ENCODE results near the gene MYO15B. TPM values are rescaled to one million over a fixed set of nuclear protein-coding genes. Genes with fewer than 3 reads are reported as not detected.
A peak's percentile ranks its signal among the peaks of the same experiment; 100 is the strongest.

Gene MYO15B
- total and polyA plus RNA-seq, 2 of the 13 experiments (the other 11 are each of a cell fraction or from before 2014, with no cell fraction given): 2.8 to 8.1 TPM

DNA sequence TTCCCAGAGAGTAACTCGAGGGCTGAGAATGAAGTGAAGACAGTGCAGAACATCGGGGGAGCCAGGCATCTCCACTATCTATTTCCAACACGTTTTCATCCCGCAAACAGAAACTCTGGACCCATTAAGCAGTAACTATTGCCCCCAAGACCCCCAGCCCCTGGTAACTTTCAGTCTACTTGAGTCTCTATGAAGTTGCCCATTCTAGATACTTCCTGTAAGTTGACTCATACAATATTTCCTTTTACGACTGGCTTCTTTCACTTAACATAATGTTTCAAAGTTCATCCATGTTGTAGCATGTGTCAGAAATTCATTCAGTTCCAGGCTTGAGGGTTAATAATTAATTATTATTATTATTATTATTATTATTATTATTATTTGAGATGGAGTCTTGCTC is 19.5 kb downstream of the MYO15B start (continued):
- TF ChIP-seq KMT2B (CRISPR knock-in tag; IDR thresholded peaks at IDR 0.05) (no peak), ZNF7 (CRISPR knock-in tag; IDR thresholded peaks at IDR 0.05) (no peak)
- TF ChIP-seq, protein P1, sequence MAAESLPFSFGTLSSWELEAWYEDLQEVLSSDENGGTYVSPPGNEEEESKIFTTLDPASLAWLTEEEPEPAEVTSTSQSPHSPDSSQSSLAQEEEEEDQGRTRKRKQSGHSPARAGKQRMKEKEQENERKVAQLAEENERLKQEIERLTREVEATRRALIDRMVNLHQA (CRISPR knock-in tag; IDR thresholded peaks at IDR 0.05): no peak

DNA sequence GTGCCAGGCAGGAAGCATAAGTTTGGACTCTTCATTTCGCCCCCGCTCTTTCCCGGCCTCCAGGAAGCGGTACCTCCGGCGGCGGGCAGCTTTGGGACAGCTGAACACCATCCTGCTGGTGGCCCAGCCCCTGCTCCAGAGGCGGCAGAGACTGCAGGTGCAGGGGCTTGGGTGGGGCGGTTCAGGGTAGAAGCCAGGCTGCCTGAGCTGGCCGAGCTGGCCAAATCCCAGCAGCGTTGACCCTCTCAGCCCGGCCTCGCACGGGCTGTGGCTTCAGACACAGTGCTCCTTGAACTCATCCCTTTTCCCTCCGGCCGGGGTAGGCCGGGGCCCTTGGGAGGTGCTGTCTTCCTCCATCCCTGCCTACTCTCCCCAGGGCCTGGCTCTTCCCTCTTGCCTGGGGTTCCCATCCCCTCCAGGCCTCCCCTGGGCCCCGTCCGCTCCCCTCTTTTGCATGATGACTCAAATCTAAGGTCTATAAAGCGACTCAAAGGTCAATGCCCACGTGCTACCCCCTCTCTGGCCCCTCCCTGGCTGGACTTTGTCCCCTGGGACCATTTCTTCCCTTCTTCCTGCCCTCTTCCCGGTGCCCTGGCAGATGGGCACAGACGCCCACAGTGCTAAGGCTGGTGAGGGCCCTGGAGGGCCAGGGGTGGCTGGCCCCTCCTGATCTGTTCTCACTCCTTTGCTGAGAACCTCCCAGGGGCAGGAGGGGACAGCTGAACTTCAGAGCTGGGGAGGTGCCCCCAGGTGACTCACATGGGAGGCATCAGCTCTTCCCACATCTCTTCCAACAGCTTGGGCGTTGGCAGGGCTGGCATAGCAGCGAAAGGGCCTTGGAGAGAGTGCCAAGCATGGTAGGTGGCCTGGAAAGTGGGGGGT is 22.7 kb downstream of the MYO15B start:
- H3K79me2 ChIP-seq (ENCODE audit: insufficient read depth, low read length): no peaks in the 10 kb centered on the region
- peaks cover 51% of the 10 kb centered on the region for H3K4me1 ChIP-seq (ENCODE audit: insufficient read depth, low read length)
- 2% methylated on average over 21 of the region's 25 CpGs for WGBS (ENCODE audit: low lambda C conversion rate)
- in situ Hi-C loops (cut with HindIII; ENCODE audit: extremely low pct_ligation_motif_present, low pct_unique_long_range_greater_than_20kb) (loop anchor here (10.0 kb wide), 1 partner anchor 144 kb away; no protein-coding TSS in a partner anchor), intact Hi-C loops (cut with micrococcal nuclease; ENCODE audit: unreplicated experiment) (loop anchor here (5.0 kb wide), 1 partner anchor 142 kb away; no protein-coding TSS in a partner anchor)
- no peaks in the 10 kb centered on the region for H4K20me1 ChIP-seq (ENCODE audit: insufficient read depth, low read length)
- ATAC-seq: peak; percentile 60
- no peak for FAIRE-seq
- CTCF ChIA-PET (ENCODE audit: low intra/inter-chr PET ratio, low total read pairs): interaction anchor here (1.5 kb wide), 1 partner anchor 9 kb away, joined by 4 read pairs; no protein-coding TSS in a partner anchor
- H3K4me2 ChIP-seq (ENCODE audit: low read depth, low read length): peak overlapping the region; percentile 91
- peaks cover 0 to 2% of the 10 kb centered on the region in 2 experiments; a peak in 1 of 5 replicates for H3K27me3 ChIP-seq (ENCODE audit: control insufficient read depth in 1 of 2, insufficient read depth in 2 of 2, low read length in 2 of 2)
- H3K9me3 ChIP-seq (ENCODE audit: low read length): no peaks in the 10 kb centered on the region
- peak overlapping the region; percentile 46 to 73 (median 46) for H3K4me3 ChIP-seq (replicated peaks in 1 of 3; ENCODE audit: insufficient read depth in 1 of 3, low read depth in 2 of 3, low read length in 3 of 3)
- H3K9ac ChIP-seq (ENCODE audit: insufficient read depth, low read depth, low read length): peak overlapping the region; percentile 55; the same call in 1 of the 2 replicates
- no TSS peak for BruUV-seq (replicated peaks)
- POLR2A ChIA-PET: interaction anchor here (0.6 to 3.3 kb wide), 16 partner anchors 8 to 170 kb away, joined by 3 to 40 read pairs (median 6); partner anchors contain the start of genes SMIM5, TMEM94 and TSEN54
- no peak overlapping the region for H3K27ac ChIP-seq (ENCODE audit: extremely low read length, insufficient read depth, low read length)
- DNase-seq (ENCODE audit: low spot score): peak; percentile 56
- no peaks in the 10 kb centered on the region for H3K36me3 ChIP-seq (replicated peaks in 1 of 2; ENCODE audit: control insufficient read depth in 1 of 2, insufficient read depth in 2 of 2, low read length in 2 of 2)
- no peak overlapping the region for H2AFZ ChIP-seq (ENCODE audit: low read length)
- no peak for TF ChIP-seq ZNF225 (CRISPR knock-in tag; IDR thresholded peaks at IDR 0.05)
- no peak for TF ChIP-seq ZFYVE20 (CRISPR knock-in tag; IDR thresholded peaks at IDR 0.05; ENCODE audit: borderline replicate concordance, low read depth)
- no peak for TF ChIP-seq NR3C1 (CRISPR knock-in tag; IDR thresholded peaks at IDR 0.05)
- no peak for TF ChIP-seq GATA4 (IDR thresholded peaks at IDR 0.05; ENCODE audit: borderline replicate concordance, low read depth)
- TF ChIP-seq ZNF136 (CRISPR knock-in tag; IDR thresholded peaks at IDR 0.05; ENCODE audit: low read depth): no peak
- no peak for TF ChIP-seq SMAD1 (CRISPR knock-in tag; IDR thresholded peaks at IDR 0.05; ENCODE audit: borderline replicate concordance, low read depth)
- no peak for TF ChIP-seq TBX3 (IDR thresholded peaks at IDR 0.05; ENCODE audit: borderline replicate concordance)
- TF ChIP-seq SOX6 (IDR thresholded peaks at IDR 0.05): no peak
- TF ChIP-seq SOX6 (CRISPR knock-in tag; IDR thresholded peaks at IDR 0.05): peak; percentile 39; the same call in 1 of the 2 replicates
- no peak for TF ChIP-seq ZNF251 (CRISPR knock-in tag; IDR thresholded peaks at IDR 0.05)
- TF ChIP-seq, protein P2, sequence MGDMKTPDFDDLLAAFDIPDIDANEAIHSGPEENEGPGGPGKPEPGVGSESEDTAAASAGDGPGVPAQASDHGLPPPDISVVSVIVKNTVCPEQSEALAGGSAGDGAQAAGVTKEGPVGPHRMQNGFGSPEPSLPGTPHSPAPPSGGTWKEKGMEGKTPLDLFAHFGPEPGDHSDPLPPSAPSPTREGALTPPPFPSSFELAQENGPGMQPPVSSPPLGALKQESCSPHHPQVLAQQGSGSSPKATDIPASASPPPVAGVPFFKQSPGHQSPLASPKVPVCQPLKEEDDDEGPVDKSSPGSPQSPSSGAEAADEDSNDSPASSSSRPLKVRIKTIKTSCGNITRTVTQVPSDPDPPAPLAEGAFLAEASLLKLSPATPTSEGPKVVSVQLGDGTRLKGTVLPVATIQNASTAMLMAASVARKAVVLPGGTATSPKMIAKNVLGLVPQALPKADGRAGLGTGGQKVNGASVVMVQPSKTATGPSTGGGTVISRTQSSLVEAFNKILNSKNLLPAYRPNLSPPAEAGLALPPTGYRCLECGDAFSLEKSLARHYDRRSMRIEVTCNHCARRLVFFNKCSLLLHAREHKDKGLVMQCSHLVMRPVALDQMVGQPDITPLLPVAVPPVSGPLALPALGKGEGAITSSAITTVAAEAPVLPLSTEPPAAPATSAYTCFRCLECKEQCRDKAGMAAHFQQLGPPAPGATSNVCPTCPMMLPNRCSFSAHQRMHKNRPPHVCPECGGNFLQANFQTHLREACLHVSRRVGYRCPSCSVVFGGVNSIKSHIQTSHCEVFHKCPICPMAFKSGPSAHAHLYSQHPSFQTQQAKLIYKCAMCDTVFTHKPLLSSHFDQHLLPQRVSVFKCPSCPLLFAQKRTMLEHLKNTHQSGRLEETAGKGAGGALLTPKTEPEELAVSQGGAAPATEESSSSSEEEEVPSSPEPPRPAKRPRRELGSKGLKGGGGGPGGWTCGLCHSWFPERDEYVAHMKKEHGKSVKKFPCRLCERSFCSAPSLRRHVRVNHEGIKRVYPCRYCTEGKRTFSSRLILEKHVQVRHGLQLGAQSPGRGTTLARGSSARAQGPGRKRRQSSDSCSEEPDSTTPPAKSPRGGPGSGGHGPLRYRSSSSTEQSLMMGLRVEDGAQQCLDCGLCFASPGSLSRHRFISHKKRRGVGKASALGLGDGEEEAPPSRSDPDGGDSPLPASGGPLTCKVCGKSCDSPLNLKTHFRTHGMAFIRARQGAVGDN (CRISPR knock-in tag; IDR thresholded peaks at IDR 0.05): peak; percentile 74
- no peak for TF ChIP-seq SOX13 (IDR thresholded peaks at IDR 0.05)
- TF ChIP-seq SOX13 (CRISPR knock-in tag; conservative IDR thresholded peaks at IDR 0.05 in 1 of 2, IDR thresholded peaks at IDR 0.05 in 1 of 2): no peak
- no peak for TF ChIP-seq PAWR (CRISPR knock-in tag; IDR thresholded peaks at IDR 0.05; ENCODE audit: borderline replicate concordance)
- no peak for TF ChIP-seq HNRNPH1 (optimal IDR thresholded peaks at IDR 0.05; ENCODE audit: low read depth, low read length)
- no peak for TF ChIP-seq ZNF468 (CRISPR knock-in tag; IDR thresholded peaks at IDR 0.05)

Data from HepG2 (cell line).